Spinal cord (tissue), 10 donors: ENCODE measurements around the gene EIF3B. TPM values are rescaled to one million over a fixed set of nuclear protein-coding genes. Genes with fewer than 3 reads are reported as not detected.
"Not testable (repeated sequence)": the region's sequence is repeated elsewhere in the genome, so short reads cannot be mapped to it uniquely, and the experiment has no call there.

ENCODE experiments used
- DNase-seq, 6 donors: peaks; one replicate each; pipeline versions ENCODE4 v3.0.0 to v3.0.0-alpha.2; 2013 to 2015; ENCODE audit warnings: low spot score in 6 of 6, low read depth in 4 of 6
- H3K27ac ChIP-seq: one replicate; pipeline ENCODE4 v1.5.1; 2013; ENCODE audit warnings: low read depth, low read length, control low read depth
- H3K27me3 ChIP-seq: one replicate; pipeline ENCODE4 v1.6.1; 2013; ENCODE audit warnings: low read length; ENCODE audit not compliant: control insufficient read depth, insufficient read depth
- H3K36me3 ChIP-seq: one replicate; pipeline ENCODE4 v1.6.1; 2013; ENCODE audit warnings: low read length; ENCODE audit not compliant: control insufficient read depth, insufficient read depth
- H3K4me1 ChIP-seq: one replicate; pipeline ENCODE4 v1.6.1; 2013; ENCODE audit warnings: low read length; ENCODE audit not compliant: control insufficient read depth, insufficient read depth
- H3K4me3 ChIP-seq: one replicate; pipeline ENCODE4 v1.5.1; 2013; ENCODE audit warnings: low read depth, low read length, control low read depth
- H3K9me3 ChIP-seq: one replicate; pipeline ENCODE4 v1.6.1; 2013; ENCODE audit warnings: low read length; ENCODE audit not compliant: control insufficient read depth, insufficient read depth
- WGBS: methylation state at CpG from one replicate; pipeline ENCODE4 v1.1.5; 2013; ENCODE audit warnings: missing lambda C conversion rate; ENCODE audit not compliant: insufficient coverage; 5-methylcytosine and 5-hydroxymethylcytosine counted together
- polyA plus RNA-seq, 2 donors: library from polyadenylated mRNA; unstranded; fragments of 120-200 nt; gene quantifications; one replicate each; pipeline ENCODE4 v1.2.1, GENCODE V29; 2013; ENCODE audit not compliant: insufficient read length in 2 of 2
- total RNA-seq, 2 donors: library from RNA; depleted of rRNA in 1 of 2; stranded (reverse); fragments of 120-200 nt in 1 of 2; fragments of >200 nt in 1 of 2; gene quantifications; one replicate each; pipeline versions ENCODE4 v1.2.3 to v1.2.4, GENCODE V29; 2013 to 2014
- donor health status: healthy.

Gene EIF3B
- total and polyA plus RNA-seq, 4 donors = 67.9 to 102 (median 90.9) TPM

DNA sequence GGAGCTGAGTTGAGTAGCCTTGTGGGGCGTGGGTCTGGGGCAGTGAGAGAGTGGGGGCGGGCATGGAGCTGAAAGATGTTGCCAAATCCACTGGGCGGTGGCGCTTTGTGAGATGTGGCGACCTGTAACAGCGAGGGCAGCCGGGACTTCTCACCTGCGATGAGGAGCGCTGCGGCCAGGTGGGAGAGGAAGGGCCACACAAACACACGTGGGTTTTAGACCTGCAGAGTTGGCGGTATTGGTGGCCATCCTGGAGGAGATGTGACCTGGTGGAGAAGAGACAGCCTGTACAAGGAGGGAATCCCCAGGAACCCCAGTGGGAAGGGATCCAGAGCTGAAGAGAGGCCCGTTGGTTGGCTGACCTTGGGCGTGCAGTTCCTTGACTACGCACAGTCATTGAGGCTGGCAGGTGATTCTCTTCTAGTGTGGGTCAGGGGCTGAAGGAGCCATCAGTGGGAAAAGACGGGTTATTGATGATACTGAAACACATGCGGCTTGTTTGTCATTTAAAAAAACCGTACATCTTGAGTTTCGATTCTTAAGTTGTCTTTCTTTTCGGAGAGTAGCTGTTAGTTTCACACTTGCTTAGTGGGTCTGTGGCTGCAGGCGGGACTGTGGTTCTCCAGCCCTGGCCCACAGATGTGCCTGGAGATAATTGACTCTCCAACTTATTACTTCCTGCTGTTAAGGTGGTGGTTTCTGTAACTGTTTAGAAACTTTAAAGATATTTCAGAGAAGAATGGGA is 51.1 kb downstream of the EIF3B start:
- no peak for DNase-seq
- Histone ChIP-seq H3K4me1 (peaks cover 38% of the 10 kb centered on the region), H3K27ac (no peak overlapping the region), H3K36me3 (no peaks in the 10 kb centered on the region), H3K9me3 (no peaks in the 10 kb centered on the region), H3K4me3 (no peak overlapping the region), H3K27me3 (no peaks in the 10 kb centered on the region)
- 87% methylated on average over 16 of the region's 21 CpGs for WGBS

DNA sequence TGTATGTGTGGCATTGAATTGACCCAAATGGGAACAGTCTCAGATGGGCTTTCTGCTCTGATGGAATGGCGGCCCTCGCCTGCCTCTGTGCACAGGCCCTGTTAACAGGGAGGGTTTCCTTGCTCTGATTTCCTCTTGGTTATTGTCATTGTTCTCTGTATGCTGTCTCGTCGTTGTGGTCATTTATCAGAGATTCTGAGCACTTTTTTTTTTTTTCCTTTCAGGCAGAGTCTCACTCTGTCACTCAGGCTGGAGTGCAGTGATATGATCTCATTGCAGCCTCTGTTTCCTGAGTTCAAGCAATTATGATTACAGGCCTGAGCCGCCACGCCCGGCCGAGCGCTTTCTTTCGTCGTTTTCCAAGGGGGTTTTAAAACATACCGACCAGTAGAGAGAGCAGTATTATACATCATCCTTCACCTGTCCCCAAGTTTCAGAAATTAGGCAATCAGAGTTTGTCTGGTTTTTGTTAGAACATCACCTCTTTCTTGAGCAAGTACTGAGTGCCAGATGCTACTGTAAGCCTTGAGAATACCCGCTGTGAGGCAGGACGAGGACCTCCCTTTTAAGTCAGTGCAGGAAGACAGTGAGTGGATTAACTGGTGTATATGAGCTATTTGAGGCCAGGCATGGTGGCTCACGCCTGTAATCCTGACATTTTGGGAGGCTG is 55.3 kb downstream of the EIF3B start:
- no peak for DNase-seq
- H3K4me3 ChIP-seq = no peak overlapping the region
- H3K27me3 ChIP-seq = no peaks in the 10 kb centered on the region
- no peaks in the 10 kb centered on the region for H3K36me3 ChIP-seq
- peak overlapping the region; percentile 7 for H3K27ac ChIP-seq
- H3K9me3 ChIP-seq = no peaks in the 10 kb centered on the region
- H3K4me1 ChIP-seq = peaks cover 17% of the 10 kb centered on the region
- WGBS = 77% methylated on average over 6 of the region's 15 CpGs

- WGBS = no CpG with 5 or more reads among the region's 1 CpG
- no peak overlapping the region for H3K27ac ChIP-seq
Measured at GRCh38 chr7:2411049-2411448, 56.4 kb downstream of the EIF3B start.

DNA sequence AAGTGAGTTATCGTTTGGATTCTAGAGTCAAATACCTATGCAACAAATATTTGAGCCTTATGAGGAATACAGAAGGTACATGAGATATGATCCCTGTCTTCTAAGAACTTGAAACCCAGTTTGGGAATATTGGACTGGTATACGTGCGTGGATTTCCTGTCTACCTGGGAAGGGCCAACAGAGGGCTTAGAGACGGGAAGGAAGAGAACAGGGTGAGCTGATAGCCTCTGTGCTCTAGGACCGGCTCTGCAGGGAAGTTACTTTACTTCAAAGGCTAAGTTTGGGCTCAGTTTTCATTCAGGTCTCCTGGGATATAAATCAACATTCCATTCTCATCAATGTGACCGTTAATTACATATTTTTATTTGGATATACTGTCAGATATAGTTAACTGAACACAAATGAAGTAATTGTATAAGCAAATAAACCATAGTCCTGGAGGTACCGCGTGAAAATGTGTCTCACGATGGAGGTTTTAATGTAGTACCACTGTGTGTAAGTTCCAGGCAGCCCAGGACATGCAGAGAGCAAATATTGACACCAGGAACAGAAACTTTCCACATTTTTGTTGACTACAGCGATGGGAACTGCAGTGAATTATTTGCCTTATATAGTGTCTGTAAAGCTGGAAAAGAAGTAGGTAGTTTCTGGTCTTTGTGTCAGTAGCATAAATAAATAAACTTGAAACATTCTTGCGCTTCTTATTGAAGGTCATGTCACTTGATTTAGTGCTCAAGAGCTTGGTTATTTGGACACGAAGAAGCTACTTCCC is 57.4 kb downstream of the EIF3B start:
- DNase-seq = peak in 1 of 6 donors; percentile 5
- Histone ChIP-seq H3K27ac (peak overlapping the region; percentile 43), H3K9me3 (no peaks in the 10 kb centered on the region), H3K4me1 (peaks cover 6% of the 10 kb centered on the region), H3K27me3 (no peaks in the 10 kb centered on the region), H3K4me3 (no peak overlapping the region), H3K36me3 (no peaks in the 10 kb centered on the region)
- 63% methylated on average over 7 of the region's 12 CpGs for WGBS

More at GRCh38 chr7:2411049-2411448, 56.4 kb downstream of the EIF3B start:
- Histone ChIP-seq H3K4me1 (peaks cover 6% of the 10 kb centered on the region), H3K36me3 (no peaks in the 10 kb centered on the region), H3K4me3 (no peak overlapping the region), H3K27me3 (no peaks in the 10 kb centered on the region), H3K9me3 (no peaks in the 10 kb centered on the region)
- DNase-seq = no peak

GRCh38 chr7:2412587-2413201 is 58.1 kb downstream of the EIF3B start:
- peaks cover 6% of the 10 kb centered on the region for H3K4me1 ChIP-seq
- no peak overlapping the region for H3K4me3 ChIP-seq
- H3K36me3 ChIP-seq = no peaks in the 10 kb centered on the region
- WGBS = no CpG with 5 or more reads among the region's 3 CpGs
- H3K27me3 ChIP-seq = no peaks in the 10 kb centered on the region
- H3K9me3 ChIP-seq = no peaks in the 10 kb centered on the region
- DNase-seq = no peak
- H3K27ac ChIP-seq = no peak overlapping the region

- no peak for DNase-seq
- Histone ChIP-seq H3K4me1 (no peaks in the 10 kb centered on the region), H3K4me3 (no peak overlapping the region), H3K36me3 (no peaks in the 10 kb centered on the region), H3K27me3 (no peaks in the 10 kb centered on the region), H3K9me3 (no peaks in the 10 kb centered on the region), H3K27ac (no peak overlapping the region)
- WGBS = 92% methylated on average over 3 of the region's 5 CpGs
Measured at GRCh38 chr7:2416063-2416462, 61.4 kb downstream of the EIF3B start.

- Histone ChIP-seq H3K36me3 (no peaks in the 10 kb centered on the region), H3K9me3 (no peaks in the 10 kb centered on the region), H3K27me3 (no peaks in the 10 kb centered on the region), H3K4me1 (no peaks in the 10 kb centered on the region), H3K27ac (no peak overlapping the region), H3K4me3 (no peak overlapping the region)
- no peak for DNase-seq
- 80% methylated on average over 1 of the region's 6 CpGs for WGBS
Measured at GRCh38 chr7:2416650-2417049, 62.0 kb downstream of the EIF3B start.

DNA sequence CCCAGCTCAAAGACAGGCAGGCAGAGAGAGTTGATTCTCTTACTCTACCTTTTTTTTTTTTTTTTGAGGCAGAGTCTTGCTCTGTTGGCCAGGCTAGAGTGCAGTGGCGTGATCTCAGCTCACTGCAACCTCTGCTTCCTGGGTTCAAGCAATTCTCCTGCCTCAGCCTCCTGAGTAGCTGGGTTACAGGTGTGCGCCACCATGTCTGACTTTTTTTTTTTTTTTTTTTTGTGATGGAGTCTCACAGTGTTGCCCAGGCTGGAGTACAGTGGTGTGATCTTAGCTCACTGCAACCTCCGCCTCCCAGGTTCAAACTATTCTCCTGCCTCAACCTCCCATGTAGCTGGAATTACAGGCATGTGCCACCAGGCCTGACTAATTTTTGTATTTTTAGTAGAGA is 62.6 kb downstream of the EIF3B start:
- WGBS = no CpG with 5 or more reads among the region's 3 CpGs
- H3K27me3 ChIP-seq, H3K27ac ChIP-seq, H3K36me3 ChIP-seq, DNase-seq, H3K4me3 ChIP-seq, H3K9me3 ChIP-seq, H3K4me1 ChIP-seq: not testable (repeated sequence)

DNA sequence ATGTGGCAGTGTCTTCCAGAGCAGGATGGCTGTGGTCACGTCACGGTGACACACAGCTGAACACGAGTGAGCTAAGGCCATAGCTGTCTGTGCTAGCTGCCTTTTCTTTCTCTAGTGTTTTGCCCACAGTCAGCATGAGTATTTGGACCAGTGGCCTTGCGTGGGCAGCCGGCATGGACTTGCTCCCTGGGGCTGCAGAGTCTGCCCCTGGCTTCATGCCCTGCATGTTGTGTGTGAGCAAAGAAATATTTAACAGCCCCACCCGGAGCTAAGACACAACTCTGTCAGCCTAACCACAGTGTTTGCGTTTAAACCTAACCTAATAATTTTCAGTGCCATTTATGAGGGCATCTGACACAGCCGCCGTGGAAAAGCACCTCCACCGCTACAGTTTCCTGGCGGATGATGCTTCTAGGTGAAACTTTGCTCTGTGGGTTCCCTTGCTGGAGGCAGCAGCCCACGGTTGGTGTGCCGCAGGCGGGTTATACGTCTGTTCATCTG is 63.4 kb downstream of the EIF3B start:
- H3K27me3 ChIP-seq = no peaks in the 10 kb centered on the region
- WGBS = 80% methylated on average over 10 of the region's 15 CpGs
- no peak for DNase-seq
- no peak overlapping the region for H3K4me3 ChIP-seq
- peaks cover 4% of the 10 kb centered on the region for H3K36me3 ChIP-seq
- no peaks in the 10 kb centered on the region for H3K9me3 ChIP-seq
- H3K27ac ChIP-seq = no peak overlapping the region
- H3K4me1 ChIP-seq = no peaks in the 10 kb centered on the region
